ENCODE results near the gene ZNF117. TPM values are rescaled to one million over a fixed set of nuclear protein-coding genes. Genes with fewer than 3 reads are reported as not detected.

Gene ZNF117
- total RNA-seq, 8 experiments from 2014 or later: 1.1 to 29.9 (median 20.4) TPM

DNA sequence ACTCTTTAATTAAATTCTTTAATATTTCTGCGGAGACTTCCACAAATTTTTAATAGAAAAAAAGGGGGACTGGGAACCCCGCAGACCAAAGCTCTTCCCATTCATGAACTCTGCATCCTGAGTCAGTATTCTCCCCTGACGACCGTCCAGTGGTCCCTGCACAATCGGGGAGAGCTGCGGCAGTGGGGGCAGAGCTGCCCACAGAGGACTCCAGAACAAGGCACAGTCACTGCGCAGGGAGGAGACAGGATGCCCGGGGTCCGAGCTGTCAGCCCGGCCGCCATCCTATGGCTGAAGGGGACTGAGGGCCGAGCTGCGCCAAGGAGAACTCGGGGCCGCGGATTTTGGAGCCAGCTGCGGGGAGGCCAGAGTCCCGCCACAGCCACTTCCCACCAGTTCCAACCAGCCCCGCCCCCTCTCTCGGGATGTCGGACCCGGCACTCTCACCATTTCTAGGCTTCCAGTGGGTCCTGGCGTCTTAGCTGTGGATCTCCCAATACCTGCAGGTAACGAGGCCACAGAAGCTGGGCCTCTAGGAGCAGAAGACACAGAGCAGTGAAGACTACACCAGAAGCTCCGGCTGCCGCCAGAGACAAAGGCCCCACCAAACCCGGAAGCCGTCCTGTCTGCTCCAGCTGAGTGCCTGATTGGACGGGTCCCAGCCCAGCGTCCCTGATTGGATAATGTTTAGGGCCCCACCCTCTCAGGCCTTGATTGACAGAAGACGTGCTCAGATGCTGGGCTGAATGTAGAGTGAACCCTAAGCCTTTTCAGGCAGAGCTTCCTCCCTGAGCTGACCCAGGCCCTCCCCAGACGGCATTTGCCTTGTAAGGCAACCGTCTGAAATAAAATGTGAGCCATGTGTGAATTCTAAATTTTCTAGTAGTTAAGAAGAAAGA is 15.5 kb upstream of the ZNF117 start, which contains the start of gene ERV3-1:
ERV3-1 (minus strand) TSS at position 594 of the 899 bp plus-strand sequence. CDS start 13,661 bp downstream, outside the sequence.
- peak within 1 kb of the TSS; percentile 87 to 94 for H3K27ac ChIP-seq
- peak; percentile 99 to 100 (median 99) for ATAC-seq (replicated peaks in 6 of 8)
- 0 to 10% (median 2%) methylated on average over 2 to 12 of the region's 33 CpGs; no CpG with 5 or more reads in 1 of the 10 experiments for WGBS, 10 experiments
- H3K4me1 ChIP-seq (replicated peaks in 1 of 2): peaks cover 6 to 7% of the 10 kb centered on the region in 2 donors
- in situ Hi-C loops (cut with MboI; ENCODE audit: low pct_unique_long_range_greater_than_20kb in 2 of 9, low sequenced_read_pairs in 9 of 9, unreplicated experiment in 9 of 9): no loop called here
- peak within 1 kb of the TSS; percentile 77 to 98 (median 85) for H3K4me3 ChIP-seq

DNA sequence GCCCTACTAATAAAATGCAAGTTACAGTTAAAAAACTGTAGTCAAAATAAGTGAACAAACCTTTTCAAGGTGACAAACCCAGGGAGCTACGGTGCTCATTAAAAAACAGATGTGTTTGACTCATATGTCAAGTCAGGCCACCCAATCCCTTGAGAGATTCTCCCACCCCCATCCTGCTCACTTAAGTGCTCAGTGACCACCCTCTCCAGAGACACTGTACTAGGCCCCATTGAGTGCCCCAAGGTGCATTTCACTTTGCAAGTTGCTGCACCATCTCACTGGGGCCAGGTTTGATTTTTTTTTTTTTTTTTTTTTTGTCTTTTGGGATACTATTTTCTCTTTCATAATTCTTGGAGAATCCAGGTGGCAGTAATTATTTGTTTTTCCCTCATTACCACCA is 13.7 kb upstream of the ZNF117 start:
- in situ Hi-C loops (cut with MboI; ENCODE audit: low pct_unique_long_range_greater_than_20kb in 2 of 9, low sequenced_read_pairs in 9 of 9, unreplicated experiment in 9 of 9): no loop called here
- Histone ChIP-seq H3K4me1 (replicated peaks in 1 of 2) (peaks cover 6 to 7% of the 10 kb centered on the region in 2 donors), H3K27ac (no peak overlapping the region), H3K4me3 (no peak overlapping the region)
- 75 to 100% (median 80%) methylated on average over 1 of the region's 1 CpG; no CpG with 5 or more reads in 4 of the 10 experiments for WGBS, 10 experiments
- ATAC-seq (replicated peaks in 6 of 8): no peak

DNA sequence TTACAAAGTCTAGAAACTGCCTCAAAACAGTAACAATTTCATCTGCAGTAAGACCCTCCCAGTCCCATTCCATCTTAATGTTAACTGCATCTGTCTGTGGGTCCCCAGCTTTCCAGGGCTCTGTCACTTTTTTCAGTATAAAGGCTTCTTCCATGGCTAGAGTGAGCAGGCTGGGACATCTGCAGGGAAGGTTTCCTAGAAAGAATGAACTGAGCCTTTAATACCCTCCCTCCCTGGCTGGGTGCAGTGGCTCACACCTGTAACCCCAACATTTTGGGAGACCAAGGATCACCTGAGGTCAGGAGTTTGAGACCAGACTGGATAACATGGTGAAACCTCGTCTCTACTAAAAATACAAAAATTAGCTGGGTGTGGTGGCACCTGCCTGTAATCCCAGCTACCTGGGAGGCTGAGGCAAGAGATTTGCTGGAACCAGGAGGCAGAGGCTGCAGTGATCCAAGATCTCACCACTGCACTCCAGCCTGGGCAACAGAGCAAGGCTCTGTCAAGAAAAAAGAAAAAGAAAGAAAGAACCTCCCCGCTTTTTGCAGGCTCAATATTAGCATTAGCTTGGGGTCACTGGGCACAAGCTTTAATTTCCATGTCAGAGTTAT is 12.2 kb upstream of the ZNF117 start:
- no peak for ATAC-seq (replicated peaks in 6 of 8)
- no peak overlapping the region for H3K4me3 ChIP-seq
- no peak overlapping the region for H3K27ac ChIP-seq
- in situ Hi-C loops (cut with MboI; ENCODE audit: low pct_unique_long_range_greater_than_20kb in 2 of 9, low sequenced_read_pairs in 9 of 9, unreplicated experiment in 9 of 9): no loop called here
- H3K4me1 ChIP-seq (replicated peaks in 1 of 2): peaks cover 6 to 7% of the 10 kb centered on the region in 2 donors
- WGBS, 10 experiments: 83 to 100% (median 100%) methylated on average over 1 to 2 of the region's 2 CpGs; no CpG with 5 or more reads in 3 of the 10 experiments

DNA sequence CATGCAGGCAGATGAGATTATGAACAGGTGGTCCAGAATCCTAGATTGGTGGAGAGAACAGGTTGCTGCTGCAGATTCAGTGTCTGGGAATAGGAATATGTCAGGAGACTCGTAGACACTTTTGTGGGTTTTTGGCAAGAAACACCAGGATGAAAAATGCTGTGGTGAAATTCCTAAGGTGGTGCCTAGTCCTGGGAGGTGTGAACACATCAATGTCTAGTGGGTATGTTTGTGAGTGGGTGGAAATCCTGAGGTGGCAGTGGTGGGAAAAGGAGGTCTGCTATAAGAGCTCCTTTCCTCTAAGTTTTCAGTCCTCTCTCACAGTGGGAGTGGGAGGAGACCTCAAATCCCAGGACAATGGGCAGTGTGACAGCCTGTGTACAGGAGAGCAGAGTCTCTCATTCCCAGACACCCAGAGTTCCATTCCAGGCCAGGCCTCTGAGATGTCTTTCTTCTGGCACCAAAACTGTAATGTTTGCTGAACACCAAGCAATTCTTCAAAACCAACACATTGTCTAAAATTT is 10.5 kb upstream of the ZNF117 start:
- Histone ChIP-seq H3K27ac (no peak overlapping the region), H3K4me3 (no peak overlapping the region), H3K4me1 (replicated peaks in 1 of 2) (peaks cover 6 to 7% of the 10 kb centered on the region in 2 donors)
- WGBS, 10 experiments: 0 to 17% (median 0%) methylated on average over 1 of the region's 1 CpG; no CpG with 5 or more reads in 6 of the 10 experiments
- in situ Hi-C loops (cut with MboI; ENCODE audit: low pct_unique_long_range_greater_than_20kb in 2 of 9, low sequenced_read_pairs in 9 of 9, unreplicated experiment in 9 of 9): no loop called here
- ATAC-seq (replicated peaks in 6 of 8): no peak

DNA sequence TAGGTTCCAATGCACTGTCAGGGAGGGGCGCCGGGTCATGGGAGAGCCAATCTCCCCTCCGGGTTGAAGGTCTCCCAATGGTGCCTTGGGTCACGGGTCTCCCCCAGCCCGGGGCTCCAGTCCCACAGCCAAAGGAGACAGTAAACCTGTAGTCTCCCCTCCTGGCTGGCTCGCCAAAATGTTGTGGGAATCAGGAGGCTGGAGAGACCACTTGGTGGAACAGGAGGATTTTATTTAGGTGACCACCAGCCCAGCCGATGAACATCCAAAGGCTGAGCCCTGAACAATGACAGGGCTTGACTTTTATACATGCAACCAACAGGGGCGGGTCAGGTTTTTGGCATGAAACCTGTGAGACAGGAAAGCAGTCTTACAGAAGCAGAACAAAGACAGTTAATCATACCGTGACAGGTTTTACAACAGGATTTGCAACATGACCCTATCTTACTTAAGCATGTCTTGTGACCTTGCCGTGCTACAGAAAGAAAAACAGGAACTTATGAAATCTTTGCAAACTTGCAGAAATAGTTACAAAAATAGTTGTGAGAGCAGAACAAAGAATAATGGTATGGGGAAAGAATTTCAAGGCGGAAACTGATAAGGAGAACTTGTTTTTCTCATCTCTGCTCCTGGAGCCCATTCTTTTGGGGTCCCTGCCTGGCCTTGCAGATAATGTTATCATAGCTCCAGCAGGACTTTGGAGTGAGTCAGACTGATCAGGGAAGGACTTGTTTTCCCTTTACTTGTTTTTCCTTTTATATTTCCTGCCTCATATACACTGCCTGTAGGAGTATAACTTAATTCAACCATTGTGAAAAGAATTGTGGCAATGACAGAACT is 8.5 kb upstream of the ZNF117 start:
- in situ Hi-C loops (cut with MboI; ENCODE audit: low pct_unique_long_range_greater_than_20kb in 2 of 9, low sequenced_read_pairs in 9 of 9, unreplicated experiment in 9 of 9): no loop called here
- 71 to 100% (median 92%) methylated on average over 3 to 7 of the region's 11 CpGs; no CpG with 5 or more reads in 2 of the 10 experiments for WGBS, 10 experiments
- H3K4me3 ChIP-seq: no peak overlapping the region
- no peak for ATAC-seq (replicated peaks in 6 of 8)
- no peak overlapping the region for H3K27ac ChIP-seq
- peaks cover 0 to under 1% of the 10 kb centered on the region in 2 donors for H3K4me1 ChIP-seq (replicated peaks in 1 of 2)

DNA sequence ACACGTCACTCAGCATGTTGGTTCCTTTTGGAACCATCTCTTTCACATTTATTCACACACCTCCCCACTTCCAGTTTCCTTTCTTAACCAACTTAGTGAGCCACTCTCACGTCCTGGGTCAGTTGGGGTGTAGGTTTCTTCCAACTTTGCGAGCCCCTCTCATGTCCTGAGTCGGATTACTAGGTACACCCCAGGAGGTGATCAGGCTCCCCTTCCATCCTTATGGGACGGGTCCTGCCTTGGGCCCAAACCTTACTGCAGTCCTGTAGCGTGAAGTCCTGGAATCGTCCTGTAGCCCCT is 8.0 kb upstream of the ZNF117 start:
- H3K27ac ChIP-seq: no peak overlapping the region
- no peak overlapping the region for H3K4me3 ChIP-seq
- in situ Hi-C loops (cut with MboI; ENCODE audit: low pct_unique_long_range_greater_than_20kb in 2 of 9, low sequenced_read_pairs in 9 of 9, unreplicated experiment in 9 of 9): no loop called here
- WGBS, 10 experiments: 67 to 100% (median 96%) methylated on average over 1 to 5 of the region's 7 CpGs; no CpG with 5 or more reads in 2 of the 10 experiments
- ATAC-seq (replicated peaks in 6 of 8): no peak
- no peaks in the 10 kb centered on the region for H3K4me1 ChIP-seq (replicated peaks in 1 of 2)

DNA sequence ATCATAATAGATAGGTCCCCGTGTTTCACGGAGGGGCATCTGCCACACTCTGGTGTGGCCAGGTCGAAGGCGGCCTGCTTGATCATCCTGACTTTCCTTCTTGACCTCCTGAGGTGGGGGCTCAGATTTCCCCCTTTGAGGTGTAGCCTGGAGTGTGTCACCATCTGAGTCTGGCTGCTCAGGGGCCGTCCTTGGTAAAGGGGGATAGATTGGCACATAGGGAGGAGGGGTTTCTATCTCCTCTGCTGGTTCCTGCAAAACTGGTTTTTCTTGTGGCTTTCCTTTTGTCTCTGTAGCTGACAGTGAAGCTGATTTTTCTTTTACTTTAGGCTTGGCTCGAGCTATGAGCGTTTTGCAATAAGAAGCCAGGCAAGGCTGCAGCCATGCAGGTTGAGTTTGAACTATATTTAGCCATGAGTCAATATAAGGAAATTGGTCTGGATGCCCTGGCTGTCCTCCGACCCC is 7.1 kb upstream of the ZNF117 start:
- in situ Hi-C loops (cut with MboI; ENCODE audit: low pct_unique_long_range_greater_than_20kb in 2 of 9, low sequenced_read_pairs in 9 of 9, unreplicated experiment in 9 of 9): no loop called here
- H3K27ac ChIP-seq: no peak overlapping the region
- ATAC-seq (replicated peaks in 6 of 8): no peak
- 0 to 100% (median 84%) methylated on average over 1 to 7 of the region's 8 CpGs; no CpG with 5 or more reads in 2 of the 10 experiments for WGBS, 10 experiments
- no peak overlapping the region for H3K4me3 ChIP-seq
- no peaks in the 10 kb centered on the region for H3K4me1 ChIP-seq (replicated peaks in 1 of 2)

DNA sequence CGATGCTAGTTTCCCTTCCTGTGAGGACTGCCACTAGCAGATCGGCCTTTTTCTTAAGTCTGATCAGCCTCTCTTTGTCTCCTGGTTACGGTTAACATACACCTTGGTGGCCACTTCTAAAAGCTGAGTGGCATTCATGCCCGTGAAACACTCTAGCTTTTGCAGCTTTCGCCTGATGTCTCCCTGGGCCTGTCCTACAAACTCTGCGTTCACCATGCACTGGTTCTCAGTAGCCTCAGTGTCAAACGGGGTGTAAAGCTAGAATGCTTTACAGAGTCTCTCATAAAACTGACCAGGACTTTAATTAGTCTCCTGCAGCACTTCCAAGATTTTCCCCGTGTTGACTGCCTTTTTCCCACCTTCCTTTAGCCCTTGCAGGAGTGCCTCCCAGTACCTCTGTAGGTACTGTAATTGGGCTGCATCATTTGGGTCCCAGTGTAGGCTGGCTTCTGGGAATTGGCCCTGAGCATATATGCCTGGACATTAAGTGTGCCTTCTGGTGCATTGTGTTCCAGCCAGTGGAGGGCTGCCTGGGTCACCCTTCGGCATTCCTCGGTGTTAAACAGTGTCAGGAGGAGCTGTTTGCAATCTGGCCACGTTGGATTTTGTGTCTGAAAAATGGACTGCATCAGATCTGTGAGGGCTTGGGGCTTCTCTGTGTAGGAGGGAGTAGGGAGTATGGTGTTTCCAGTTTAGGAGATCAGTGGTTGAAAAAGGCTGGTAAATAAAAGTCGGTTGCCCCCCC is 6.5 kb upstream of the ZNF117 start:
- in situ Hi-C loops (cut with MboI; ENCODE audit: low pct_unique_long_range_greater_than_20kb in 2 of 9, low sequenced_read_pairs in 9 of 9, unreplicated experiment in 9 of 9): no loop called here
- no peak for ATAC-seq (replicated peaks in 6 of 8)
- 80 to 100% (median 96%) methylated on average over 1 to 10 of the region's 12 CpGs for WGBS, 10 experiments
- Histone ChIP-seq H3K4me3 (no peak overlapping the region), H3K4me1 (replicated peaks in 1 of 2) (no peaks in the 10 kb centered on the region), H3K27ac (no peak overlapping the region)

DNA sequence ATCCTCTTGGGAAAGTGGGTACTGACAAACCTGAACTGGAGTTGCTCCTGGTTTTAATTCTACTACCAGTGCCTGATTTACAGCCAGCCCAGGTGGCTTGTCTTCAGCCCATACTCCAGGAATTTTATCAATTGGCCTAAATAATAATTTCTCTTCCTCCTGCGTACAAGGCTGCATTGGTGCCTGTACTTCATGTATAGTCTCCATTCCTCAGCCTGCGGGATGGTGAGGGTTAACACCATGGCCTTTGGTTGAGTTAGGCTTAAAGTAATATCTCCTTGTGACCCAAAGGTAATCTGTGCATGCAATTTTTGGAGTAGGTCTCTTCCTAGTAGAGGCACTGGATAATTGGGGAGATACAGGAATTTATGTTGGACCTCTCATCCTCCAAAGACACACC is 5.5 kb upstream of the ZNF117 start:
- no peak for ATAC-seq (replicated peaks in 6 of 8)
- 84 to 100% (median 100%) methylated on average over 2 of the region's 2 CpGs; no CpG with 5 or more reads in 5 of the 10 experiments for WGBS, 10 experiments
- Histone ChIP-seq H3K4me3 (no peak overlapping the region), H3K4me1 (replicated peaks in 1 of 2) (no peaks in the 10 kb centered on the region), H3K27ac (no peak overlapping the region)
- in situ Hi-C loops (cut with MboI; ENCODE audit: low pct_unique_long_range_greater_than_20kb in 2 of 9, low sequenced_read_pairs in 9 of 9, unreplicated experiment in 9 of 9): no loop called here

DNA sequence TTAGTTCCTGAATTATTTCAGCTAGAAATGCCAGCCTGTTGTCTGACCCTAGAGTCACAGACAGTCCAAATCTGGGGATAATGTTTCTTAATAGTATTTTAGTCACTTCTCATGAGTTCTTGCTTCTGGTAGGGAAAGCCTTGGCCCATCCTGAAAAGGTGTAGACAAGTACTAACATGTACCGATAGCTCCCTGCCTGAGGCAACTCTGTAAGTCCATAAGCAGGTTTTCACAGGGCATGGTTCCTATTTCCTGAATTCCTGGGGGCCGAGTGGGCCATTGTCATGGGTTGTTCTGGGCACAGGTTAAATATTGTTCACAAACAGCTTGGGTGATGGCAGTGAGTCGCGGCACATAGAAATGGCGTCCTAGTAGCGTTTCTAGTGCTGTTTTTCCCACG is 3.1 kb upstream of the ZNF117 start:
- H3K4me3 ChIP-seq: no peak overlapping the region
- ATAC-seq (replicated peaks in 6 of 8): no peak
- no peak overlapping the region for H3K27ac ChIP-seq
- in situ Hi-C loops (cut with MboI; ENCODE audit: low pct_unique_long_range_greater_than_20kb in 2 of 9, low sequenced_read_pairs in 9 of 9, unreplicated experiment in 9 of 9): no loop called here
- H3K4me1 ChIP-seq (replicated peaks in 1 of 2): no peaks in the 10 kb centered on the region
- 67 to 100% (median 92%) methylated on average over 1 to 6 of the region's 7 CpGs; no CpG with 5 or more reads in 4 of the 10 experiments for WGBS, 10 experiments

DNA sequence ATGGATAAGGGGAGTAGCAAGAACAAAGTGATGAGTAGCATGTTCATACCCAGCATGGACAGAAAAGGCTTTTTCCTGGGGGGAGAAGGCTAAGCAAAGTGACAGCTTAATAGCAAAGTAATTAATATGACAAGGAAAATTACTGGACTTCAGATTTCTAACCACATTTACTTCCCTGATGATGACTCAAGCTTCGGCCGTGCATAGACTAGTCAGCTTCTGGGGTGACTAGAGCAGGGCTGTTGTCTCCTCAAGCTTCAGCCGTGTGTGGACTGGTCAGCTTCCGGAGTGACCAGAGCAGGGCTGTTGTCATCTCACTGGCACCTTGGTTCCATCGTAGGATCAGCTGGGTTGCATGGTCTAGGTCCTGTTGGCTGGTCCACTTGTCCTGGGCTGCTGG is 2.1 kb upstream of the ZNF117 start:
- in situ Hi-C loops (cut with MboI; ENCODE audit: low pct_unique_long_range_greater_than_20kb in 2 of 9, low sequenced_read_pairs in 9 of 9, unreplicated experiment in 9 of 9): no loop called here

DNA sequence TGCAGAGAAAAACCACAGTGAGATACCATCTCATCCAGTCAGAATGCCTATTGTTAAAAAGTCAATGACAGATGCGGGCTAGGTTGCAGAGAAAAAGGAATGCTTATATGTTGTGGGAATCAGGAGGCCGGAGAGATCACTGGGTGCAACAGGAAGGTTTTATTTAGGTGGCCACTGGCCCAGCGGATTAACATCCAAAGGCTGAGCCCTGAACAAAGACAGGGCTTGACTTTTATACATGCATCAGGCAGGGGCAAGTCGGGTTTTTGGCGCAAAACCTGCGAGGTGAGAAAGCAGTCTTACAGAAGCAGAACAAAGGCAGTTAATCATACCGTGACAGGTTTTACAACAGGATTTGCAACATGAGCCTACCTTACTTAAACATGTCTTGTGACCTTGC is 620 bp downstream of the ZNF117 start:
- 65 to 95% (median 92%) methylated on average over 2 to 7 of the region's 7 CpGs for WGBS, 10 experiments

More for the DNA sequence above, 2.1 kb upstream of the ZNF117 start:
- no peak overlapping the region for H3K27ac ChIP-seq
- ATAC-seq (replicated peaks in 6 of 8): no peak
- H3K4me1 ChIP-seq (replicated peaks in 1 of 2): no peaks in the 10 kb centered on the region
- H3K4me3 ChIP-seq: no peak overlapping the region
- 90 to 100% (median 96%) methylated on average over 2 to 5 of the region's 5 CpGs; no CpG with 5 or more reads in 4 of the 10 experiments for WGBS, 10 experiments

More for the DNA sequence above, 620 bp downstream of the ZNF117 start:
- no peak overlapping the region for H3K4me3 ChIP-seq
- H3K4me1 ChIP-seq (replicated peaks in 1 of 2): no peaks in the 10 kb centered on the region
- H3K27ac ChIP-seq: no peak overlapping the region
- ATAC-seq (replicated peaks in 6 of 8): no peak
- in situ Hi-C loops (cut with MboI; ENCODE audit: low pct_unique_long_range_greater_than_20kb in 2 of 9, low sequenced_read_pairs in 9 of 9, unreplicated experiment in 9 of 9): no loop called here
